Measurements from ENCODE around the gene MAMLD1.

GRCh38 chrX:150508451-150509367, 145.6 kb downstream of the MAMLD1 start:
- no peak for TF ChIP-seq CTCF (conservative IDR thresholded peaks at IDR 0.05)
- no peak for TF ChIP-seq ZFX (IDR thresholded peaks at IDR 0.05)
